Effector CD4-positive, alpha-beta T cell (primary cell): ENCODE results near the gene DEFB108B.
"Not testable (repeated sequence)": the region's sequence is repeated elsewhere in the genome, so short reads cannot be mapped to it uniquely, and the experiment has no call there.

Experiments
- DNase-seq: peaks from one replicate; pipeline ENCODE4 v3.0.0-alpha.2; 2020

DEFB108B gene

GRCh38 chr11:71821539-71821938 lies 11.5 kb upstream of the DEFB108B start:
- DNase-seq: not testable (repeated sequence)

GRCh38 chr11:71829247-71829646 lies 3.8 kb upstream of the DEFB108B start:
- DNase-seq: not testable (repeated sequence)

- DNase-seq: not testable (repeated sequence)
Measured at GRCh38 chr11:71829686-71830085, 3.3 kb upstream of the DEFB108B start.

GRCh38 chr11:71842720-71843119 lies 9.7 kb downstream of the DEFB108B start:
- not testable (repeated sequence) for DNase-seq

- not testable (repeated sequence) for DNase-seq
Measured at GRCh38 chr11:71843355-71843754, 10.4 kb downstream of the DEFB108B start.

- DNase-seq: no peak
Measured at GRCh38 chr11:71843858-71844257, 10.9 kb downstream of the DEFB108B start.

- not testable (repeated sequence) for DNase-seq
Measured at GRCh38 chr11:71853895-71854294, 20.9 kb downstream of the DEFB108B start.

GRCh38 chr11:71855880-71856279 lies 22.9 kb downstream of the DEFB108B start:
- not testable (repeated sequence) for DNase-seq

GRCh38 chr11:71860835-71861234 lies 27.8 kb downstream of the DEFB108B start:
- DNase-seq: not testable (repeated sequence)

- not testable (repeated sequence) for DNase-seq
Measured at GRCh38 chr11:71863978-71864627, 31.1 kb downstream of the DEFB108B start.

GRCh38 chr11:71867209-71867608 lies 34.2 kb downstream of the DEFB108B start:
- not testable (repeated sequence) for DNase-seq

- DNase-seq: not testable (repeated sequence)
Measured at GRCh38 chr11:71869931-71870330, 36.9 kb downstream of the DEFB108B start.

- DNase-seq: not testable (repeated sequence)
Measured at GRCh38 chr11:71870661-71871060, 37.7 kb downstream of the DEFB108B start.

GRCh38 chr11:71876262-71876661 lies 43.3 kb downstream of the DEFB108B start:
- DNase-seq: not testable (repeated sequence)

- not testable (repeated sequence) for DNase-seq
Measured at GRCh38 chr11:71878059-71878458, 45.1 kb downstream of the DEFB108B start, which contains the start of gene DEFB131B. DEFB131B (plus strand) TSS chr11:71878453; CDS start chr11:71878453, 0 bp downstream.

GRCh38 chr11:71885806-71886205 lies 52.8 kb downstream of the DEFB108B start:
- not testable (repeated sequence) for DNase-seq
